Amniotic stem cell (primary cell): ENCODE measurements around the gene KLRC3.
"Not testable (repeated sequence)": the region's sequence is repeated elsewhere in the genome, so short reads cannot be mapped to it uniquely, and the experiment has no call there.

Experiments used
- DNase-seq: peaks from one replicate; lab custom pipeline; 2025; lab: John Stamatoyannopoulos, UW

Gene KLRC3

DNA sequence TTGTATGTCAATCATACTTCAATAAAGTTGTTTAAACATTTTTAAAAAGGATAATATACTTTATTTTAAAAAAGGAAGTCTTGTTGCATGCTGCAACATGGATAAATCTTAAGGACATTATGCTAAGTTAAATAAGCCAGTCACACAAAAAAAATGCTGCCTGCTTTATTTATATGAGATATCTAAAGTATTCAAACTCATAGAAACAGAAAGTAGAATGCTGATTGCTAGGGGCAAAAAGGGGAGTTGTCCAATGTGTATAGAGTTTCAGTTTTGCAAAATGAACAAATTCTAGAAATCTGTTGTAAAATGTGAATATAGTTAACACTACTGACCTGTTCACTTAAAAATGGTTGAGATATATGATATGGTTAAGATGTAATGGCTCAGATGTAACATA is 19.6 kb downstream of the KLRC3 start:
- no peak for DNase-seq

DNA sequence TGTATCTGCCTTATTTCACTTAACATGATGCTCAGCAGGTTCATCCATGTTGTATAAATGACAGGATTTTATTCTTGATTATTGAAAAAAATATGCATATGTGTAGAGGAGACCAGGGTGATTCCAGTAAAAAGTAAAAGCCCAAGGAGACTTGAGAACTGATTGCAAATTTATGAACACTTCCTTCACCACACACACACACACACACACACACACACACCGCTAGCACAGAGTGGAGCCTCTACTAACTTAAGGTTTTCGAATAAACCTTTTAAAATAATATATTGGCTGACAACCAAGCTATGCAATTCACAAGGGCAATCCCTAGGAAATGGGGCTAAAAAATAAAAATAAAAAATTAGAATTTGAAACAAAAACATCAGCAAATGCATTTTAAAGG is 22.2 kb downstream of the KLRC3 start:
- DNase-seq: no peak

DNA sequence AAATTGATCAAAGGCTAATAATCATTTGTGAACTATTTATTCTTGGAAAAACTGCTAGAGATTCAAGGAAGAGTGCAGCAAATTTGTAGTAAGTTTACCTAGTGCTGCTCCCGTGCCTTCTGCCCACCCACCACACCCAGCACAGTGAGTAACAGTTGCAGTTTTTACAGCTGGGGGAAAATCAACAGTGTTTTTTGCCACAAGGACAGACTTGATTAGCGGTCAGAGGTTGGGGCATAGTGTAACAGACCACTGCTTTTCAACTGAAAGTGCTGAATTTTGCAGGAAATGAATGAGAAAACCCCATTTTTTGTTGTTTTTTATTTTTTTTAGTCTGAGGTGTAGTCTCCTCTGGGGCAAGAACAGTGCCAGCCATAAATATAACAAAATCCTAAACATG is 23.1 kb downstream of the KLRC3 start:
- no peak for DNase-seq

DNA sequence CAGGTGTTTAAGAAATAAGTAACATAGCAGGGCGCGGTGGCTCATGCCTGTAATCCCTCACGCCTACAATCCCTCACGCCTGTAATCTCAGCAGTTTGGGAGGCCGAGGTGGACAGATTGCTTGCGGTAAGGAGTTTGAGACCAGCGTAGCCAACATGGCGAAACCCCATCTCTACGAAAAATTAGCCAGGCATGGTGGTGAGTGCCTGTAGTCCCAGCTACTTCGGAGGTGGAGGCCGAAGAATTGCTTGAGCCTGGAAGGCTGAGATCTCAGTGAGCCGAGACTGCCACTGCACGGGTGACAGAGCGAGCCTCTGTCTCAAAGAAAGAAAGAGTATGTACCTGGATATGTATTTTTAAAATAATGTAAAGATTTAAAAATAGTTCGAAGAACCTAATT is 24.2 kb downstream of the KLRC3 start:
- DNase-seq: not testable (repeated sequence)

DNA sequence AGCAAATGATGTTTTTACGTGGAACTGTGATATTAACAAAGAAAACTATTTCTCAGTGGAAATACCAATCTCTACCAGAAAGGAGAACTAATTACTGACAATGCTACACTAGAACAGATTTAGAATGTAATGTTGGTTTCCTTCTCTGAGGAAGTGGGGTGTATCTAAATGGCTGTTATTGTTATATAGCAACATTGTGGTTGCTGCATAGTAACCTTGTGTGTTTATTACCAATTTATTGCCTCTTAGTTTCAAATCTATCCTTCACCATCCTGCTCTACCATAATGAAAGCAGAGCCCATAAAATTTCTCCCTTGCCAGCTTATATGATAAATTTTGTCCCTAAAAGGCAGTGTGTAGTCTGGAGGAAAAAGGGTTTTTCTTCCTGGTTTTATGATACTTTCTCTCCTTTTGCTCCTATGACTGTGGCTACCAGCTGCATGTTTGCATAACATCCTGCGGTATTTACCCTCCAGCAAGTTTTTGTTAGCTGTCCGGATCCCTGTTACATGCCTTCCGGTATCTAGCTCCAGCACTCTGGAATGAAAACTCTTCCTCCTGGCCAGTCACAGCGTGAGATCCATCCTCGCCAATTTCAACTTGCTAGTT is 24.9 kb downstream of the KLRC3 start:
- DNase-seq: peak; percentile 74

DNA sequence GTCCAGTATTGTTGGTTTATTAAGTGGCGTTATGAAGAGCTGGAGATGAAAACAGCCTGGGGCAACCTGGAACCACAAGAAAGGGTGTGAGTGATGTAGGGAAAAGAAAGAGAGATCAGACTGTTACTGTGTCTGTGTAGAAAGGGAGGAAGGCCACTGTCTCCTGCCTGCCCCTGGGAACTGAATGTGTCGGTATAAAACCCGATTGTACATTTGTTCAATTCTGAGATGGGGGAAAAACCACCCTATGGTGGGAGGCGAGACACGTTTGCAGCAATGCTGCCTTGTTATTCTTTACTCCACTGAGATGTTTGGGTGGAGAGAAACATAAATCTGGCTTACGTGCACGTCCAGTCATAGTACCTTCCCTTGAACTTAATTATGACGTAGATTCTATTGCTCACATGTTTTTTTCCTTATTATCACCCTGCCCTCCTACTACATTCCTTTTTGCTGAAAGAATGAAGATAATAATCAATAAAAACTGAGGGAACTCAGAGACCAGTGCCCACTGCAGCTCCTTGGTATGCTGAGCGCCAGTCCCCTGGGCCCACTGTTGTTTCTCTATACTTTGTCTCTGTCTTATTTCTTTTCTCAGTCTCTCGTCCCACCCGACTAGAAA is 25.8 kb downstream of the KLRC3 start:
- not testable (repeated sequence) for DNase-seq

DNA sequence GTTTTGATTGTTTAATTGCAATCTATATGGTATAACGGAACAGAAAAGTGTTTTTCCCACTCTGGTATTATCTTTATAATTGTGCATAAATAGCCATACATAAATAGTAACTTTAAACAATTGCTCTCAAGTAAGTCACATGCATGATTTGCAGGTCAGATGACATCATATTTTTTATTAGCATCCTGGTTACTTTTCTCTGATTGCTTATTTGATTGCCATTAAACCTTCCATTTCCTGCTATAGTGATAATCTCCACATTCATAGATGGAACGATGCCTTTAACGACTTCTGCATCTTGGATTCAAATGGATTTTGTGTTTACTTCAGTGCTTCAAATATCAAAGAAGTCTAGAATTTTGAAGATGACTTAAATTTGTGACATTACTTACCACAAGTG is 27.1 kb downstream of the KLRC3 start:
- DNase-seq: no peak

DNA sequence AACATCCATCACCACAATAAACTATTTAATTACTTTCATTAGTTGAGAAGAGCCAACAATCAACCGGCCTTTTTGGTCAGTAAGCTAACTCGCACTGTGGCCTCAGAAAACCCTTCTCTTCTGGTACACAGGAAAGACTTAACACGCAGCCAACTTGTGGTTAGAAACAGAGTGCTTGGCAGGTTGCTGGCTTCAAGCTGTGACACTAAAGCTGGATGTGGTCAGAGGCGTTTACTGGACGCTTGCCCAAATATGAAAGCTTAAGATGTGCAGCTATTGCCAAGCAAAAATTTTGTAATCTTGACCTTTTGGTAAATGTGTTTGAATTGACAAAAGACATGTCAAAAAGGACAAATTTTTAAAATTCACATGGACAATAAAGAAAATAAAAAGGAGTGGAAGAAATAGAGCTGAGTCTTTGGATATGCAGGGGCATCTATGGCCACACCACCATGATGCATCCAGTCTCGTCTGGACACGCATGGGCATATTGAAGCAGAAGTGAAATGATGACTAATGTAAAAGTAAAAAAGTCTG is 27.9 kb downstream of the KLRC3 start:
- DNase-seq: no peak

DNA sequence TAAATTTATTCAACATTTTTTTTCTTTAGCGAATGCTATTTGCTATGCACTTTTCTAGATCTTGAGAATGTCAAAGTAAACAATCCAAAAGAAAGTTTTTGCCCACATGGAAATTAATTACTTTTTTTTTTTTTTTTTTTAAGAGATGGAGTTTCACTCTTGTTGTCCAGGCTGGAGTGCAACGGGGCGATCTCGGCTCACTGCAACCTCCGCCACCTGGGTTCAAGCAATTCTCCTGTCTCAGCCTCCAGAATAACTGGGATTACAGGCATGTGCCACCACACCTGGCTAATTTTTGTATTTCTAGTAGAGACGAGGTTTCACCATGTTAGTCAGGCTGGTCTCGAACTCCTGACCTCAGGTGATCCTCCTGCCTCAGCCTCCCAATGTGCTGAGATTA is 29.4 kb downstream of the KLRC3 start:
- not testable (repeated sequence) for DNase-seq

DNA sequence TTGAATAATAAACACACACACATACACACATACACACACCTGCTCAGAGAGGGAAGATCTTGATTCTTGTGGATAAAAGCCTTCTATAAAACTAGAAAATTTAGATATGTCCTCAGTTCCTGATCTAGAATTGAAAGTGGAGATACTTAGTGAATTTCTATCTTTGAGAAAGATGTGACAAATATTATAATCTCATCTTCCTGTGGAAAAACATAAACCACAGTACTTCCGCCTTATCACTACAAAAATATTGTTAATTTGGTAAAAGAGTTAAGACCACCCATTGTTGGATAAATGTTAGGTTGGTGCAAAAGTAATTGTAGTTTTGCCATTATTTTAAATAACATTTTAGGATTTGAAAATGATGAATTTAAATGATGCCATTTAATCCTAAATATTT is 30.5 kb downstream of the KLRC3 start, which contains the start of gene KLRK1:
Gene KLRK1 (minus strand): TSS at position 138 of the 400 bp plus-strand sequence. CDS start 1,231 bp downstream, outside the sequence.
- DNase-seq: no peak

DNA sequence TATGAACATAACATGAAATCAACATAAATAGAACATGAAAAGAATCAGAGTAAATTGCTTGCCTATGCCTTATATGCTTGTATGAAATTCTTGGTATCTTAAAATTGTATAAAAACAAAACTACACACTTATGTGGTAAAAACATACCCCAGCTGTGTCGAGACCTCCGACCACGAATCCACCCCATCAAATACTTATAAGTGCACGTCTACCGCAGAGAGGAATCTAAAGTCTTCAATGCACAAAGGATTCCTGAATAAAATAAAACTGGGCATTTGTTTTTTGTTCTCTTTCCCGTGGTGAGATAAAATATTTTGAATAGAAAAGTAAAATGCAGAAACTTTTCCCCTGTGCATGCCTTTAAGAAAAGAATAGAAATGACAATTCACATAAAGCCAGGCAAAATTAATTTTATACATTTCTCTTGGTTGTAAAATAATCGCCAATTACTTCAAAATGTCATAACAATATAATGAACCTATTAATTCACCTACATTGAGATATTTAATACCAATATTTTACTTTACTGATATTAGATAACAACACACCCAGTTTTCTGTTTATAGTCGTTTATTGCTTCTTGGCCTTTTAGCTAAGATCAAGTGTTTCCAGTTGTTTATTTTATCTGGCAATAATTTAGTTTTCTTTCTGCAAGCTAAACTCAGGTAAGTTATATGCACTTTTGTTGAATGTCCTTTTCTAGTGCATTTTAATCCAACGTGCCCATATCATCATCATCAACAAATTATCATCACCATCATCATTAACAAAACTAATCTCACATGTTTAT is 31.6 kb downstream of the KLRC3 start:
- DNase-seq: no peak

DNA sequence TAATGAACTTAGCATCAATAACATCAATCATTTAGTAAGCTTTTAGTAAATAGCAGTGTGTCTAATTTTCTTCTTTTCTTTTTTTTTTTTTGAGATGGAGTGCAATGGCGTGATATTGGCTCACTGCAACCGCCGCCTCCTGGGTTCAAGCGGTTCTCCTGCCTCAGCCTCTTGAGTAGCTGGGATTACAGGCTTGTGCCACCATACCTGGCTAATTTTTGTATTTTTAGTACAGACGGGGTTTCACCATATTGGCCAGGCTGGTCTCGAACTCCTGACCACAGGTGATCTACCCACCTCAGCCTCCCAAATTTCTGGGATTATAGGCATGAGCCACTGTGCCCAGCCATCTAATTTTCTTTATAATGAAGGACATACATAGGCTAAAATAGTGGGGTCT is 32.9 kb downstream of the KLRC3 start:
- not testable (repeated sequence) for DNase-seq

DNA sequence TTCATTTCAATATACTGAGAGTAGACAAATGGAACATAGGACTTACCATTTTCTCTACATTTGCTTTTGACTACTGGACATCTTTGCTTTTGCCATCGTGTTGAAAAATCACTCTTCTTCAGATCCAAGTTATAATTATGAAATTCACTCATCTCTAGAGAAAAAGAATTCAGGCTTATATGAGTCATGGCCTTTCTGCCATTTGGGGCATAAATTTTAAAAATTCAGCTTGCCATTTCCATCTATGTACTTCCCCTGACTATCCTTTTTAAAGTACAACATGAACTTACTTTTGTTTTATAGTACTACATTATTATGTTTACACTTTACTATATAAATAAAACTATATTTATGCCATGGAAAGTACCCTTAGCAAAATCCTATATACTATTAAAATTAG is 33.5 kb downstream of the KLRC3 start:
- DNase-seq: no peak

DNA sequence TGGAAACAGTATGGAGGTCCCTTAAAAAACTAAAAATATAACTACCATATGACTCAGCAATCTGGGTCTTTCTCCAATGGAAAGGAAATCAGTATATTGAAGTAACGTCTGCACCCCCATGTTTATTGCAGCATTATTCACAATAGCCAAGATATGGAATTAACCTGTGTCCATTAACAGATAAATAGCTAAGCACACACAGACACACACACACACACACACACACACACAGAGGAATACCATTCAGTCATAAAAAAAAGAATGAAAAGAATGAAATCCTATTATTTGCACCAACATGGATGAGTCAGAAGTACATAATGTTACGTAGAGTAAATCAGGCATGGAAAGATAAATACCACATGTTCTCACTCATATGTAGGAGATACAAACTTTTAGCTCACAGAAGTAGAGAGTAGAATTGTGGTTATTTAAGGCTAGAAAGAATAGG is 35.2 kb downstream of the KLRC3 start:
- DNase-seq: no peak

DNA sequence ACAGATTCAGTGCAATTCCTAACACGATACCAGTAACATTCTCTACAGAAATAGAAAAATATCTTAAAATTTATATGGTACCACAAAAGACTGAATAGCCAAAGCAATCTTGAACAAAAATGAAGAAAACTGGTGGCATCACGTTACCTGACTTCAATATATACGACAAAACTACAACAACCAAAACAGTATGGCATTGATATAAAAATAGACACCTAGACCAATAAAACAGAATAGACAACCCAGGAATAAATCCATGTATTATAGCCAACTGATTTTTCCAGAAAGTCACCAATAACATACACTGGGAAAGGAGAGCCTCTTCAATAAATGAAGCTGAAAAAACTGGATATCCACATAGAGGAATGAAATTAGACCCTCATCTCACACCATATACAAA is 36.2 kb downstream of the KLRC3 start:
- DNase-seq: no peak

DNA sequence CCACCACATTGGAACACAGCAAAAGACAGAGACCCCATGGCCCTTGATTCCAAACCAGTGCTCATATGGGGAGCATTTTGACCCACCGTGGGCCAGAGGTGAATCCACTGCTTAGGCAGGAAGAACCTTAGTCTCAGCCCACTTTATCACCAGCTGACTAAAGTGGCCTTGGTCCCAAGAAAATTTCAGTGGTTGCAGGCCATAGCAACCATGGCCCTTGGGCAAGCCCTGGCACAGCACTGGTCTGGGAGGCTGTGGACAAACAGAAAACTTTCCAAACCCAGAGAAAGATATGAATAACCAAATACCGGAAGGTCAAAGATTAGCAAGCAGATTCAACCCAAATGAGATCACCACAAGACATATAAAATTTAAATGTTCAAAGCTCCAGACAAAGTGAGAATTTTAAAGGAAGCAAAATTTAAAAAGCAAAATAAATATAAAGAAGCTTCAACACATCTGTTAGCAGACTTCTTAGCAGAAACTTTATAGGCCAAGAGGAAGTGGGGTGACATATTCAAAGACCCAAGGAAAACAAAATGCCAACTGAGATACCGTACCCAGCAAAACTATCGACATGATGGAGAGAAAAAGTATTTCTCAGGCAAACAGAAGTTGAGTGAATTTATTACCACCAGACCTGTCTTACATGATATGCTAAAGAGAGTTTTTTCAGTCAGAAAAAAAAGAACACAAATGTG is 38.3 kb downstream of the KLRC3 start:
- DNase-seq: no peak

DNA sequence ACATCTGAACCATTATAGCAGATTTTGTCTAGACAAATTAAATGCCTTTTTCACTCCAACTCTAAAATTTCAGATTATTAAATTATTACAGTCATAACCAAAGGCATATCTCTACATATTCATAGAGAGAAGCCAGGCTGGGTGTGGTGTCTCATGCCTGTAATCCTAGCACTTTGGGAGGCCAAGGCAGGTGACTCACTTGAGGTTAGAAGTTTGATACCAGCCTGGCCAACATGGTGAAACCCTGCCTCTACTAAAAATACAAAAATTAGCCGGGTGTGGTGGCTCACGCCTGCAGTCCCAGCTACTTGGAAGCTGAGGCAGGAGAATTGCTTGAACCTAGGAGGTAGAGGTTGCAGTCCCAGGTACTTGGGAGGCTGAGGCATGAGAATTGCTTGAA is 41.7 kb downstream of the KLRC3 start:
- DNase-seq: not testable (repeated sequence)

DNA sequence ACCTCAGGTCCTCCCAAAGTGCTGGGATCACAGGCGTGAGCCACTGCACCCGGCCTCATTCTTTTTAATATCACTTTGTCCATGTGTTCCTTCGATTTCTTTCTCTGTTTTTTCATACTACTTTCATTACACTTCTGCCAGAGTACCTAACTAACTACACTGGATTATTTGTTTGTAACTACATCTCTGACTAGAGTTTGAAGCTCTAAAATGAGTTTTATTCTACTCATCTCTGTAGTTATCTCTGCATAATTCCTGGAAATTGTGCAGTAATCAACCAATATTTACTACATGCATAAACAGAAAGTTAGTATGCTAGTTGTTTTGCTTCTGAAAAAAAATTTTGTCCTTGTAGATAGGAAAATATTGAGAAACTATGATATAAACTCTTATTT is 45.8 kb downstream of the KLRC3 start:
- DNase-seq: no peak

DNA sequence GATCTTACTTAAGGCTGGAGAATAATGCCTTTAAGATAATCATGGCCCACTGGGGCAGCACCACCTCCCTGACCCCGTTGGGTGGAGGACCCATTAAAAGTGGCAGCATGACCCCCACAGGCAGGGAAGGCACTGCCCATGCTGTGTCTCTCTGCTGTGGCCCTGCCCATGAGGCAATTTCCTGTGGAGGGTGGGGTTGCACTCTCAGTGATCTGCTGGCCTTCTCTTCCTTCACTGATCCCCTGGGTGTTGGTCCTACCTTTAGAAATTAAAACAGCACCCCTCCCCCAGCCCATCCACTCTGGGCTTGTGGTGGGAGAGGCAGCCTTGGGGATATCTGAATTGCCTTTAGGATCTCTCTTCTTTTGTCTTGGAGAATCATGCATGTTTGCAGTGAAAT is 47.8 kb downstream of the KLRC3 start:
- no peak for DNase-seq

DNA sequence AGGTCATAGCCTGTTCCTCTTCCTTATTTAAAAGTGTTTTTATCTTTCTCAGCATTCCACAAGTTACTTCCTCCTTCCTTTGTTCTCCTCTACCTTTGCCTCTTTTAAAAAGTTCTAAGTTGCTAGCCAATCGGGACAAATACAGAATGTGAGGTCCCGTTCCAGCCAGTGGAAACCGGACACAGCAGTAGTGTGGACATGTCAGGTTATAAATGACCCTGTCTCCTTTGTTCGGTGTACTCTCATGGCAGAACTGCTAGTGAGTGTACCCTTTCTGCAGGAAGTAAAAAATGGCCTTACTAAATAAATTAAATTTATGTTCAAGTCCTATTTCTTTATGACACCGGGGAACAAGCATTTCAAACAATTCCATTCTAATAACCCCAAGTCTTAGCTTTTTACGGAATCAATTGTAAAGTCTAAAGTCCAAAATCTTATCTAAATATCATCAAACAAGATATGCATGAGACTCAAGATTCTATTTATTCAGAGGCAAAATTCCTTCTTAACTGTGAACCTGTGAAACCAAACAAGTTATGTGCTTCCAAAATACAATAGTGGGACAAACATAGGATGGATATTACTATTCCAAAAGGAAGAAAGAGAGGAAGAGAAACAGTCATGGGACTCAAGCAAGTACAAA is 48.4 kb downstream of the KLRC3 start:
- not testable (repeated sequence) for DNase-seq

DNA sequence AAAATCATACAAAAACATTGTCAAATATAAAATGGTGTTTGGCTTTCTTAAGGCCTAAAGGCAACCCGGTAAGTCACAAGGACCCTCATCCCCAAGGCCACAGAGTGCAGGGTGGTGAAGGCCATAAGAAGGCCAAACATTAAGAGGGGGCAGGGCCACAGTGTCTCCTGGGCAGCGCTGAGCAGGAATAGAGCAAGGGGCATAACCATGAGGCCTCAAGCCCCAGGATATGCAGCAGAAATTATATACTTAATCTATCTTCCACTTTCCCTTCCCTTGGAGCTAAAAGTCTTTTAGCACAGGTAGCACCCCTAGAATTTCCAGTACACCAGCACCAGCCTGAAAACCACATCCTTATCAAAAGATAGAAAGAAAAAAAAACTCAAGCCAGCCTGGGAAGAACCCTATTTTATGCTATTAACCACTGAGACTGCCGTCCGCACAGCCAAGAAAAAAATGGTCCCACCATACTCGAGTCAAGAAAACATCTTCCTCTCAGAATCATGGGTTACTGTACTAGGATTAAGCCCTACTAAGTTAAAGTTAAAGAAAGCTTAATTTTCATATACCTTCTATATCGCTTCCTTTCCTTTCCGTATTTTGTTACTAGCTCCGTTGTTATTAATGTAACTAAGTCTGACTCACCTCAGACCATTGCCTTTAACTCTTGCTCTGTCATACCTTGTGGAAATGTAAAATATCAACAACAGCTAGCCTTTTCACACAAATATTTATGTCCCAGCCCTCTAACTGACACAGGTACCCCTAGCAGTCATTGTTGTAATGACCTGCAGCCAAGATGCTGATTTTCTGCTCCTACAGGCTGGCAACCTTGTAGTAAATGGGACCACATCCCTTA is 50.6 kb downstream of the KLRC3 start:
- no peak for DNase-seq
